C4-2B (cell line): ENCODE data around the gene FAXC.
"Not testable (repeated sequence)": the region's sequence is repeated elsewhere in the genome, so short reads cannot be mapped to it uniquely, and the experiment has no call there.

Experiments
- H3K27ac ChIP-seq: fragments of 450-650 bp; 2 replicates; pipeline ENCODE4 v1.5.1; 2017
- ZFX ChIP-seq: fragments of 450-650 bp; IDR thresholded peaks from 2 replicates; pipeline ENCODE4 v1.6.1; 2017
- TF ChIP-seq, protein P1 (sequence below): fragments of 450-650 bp; conservative IDR thresholded peaks from 2 replicates; pipeline ENCODE4 v1.5.1; 2017; ENCODE audit warnings: mild to moderate bottlenecking

The FAXC gene

DNA sequence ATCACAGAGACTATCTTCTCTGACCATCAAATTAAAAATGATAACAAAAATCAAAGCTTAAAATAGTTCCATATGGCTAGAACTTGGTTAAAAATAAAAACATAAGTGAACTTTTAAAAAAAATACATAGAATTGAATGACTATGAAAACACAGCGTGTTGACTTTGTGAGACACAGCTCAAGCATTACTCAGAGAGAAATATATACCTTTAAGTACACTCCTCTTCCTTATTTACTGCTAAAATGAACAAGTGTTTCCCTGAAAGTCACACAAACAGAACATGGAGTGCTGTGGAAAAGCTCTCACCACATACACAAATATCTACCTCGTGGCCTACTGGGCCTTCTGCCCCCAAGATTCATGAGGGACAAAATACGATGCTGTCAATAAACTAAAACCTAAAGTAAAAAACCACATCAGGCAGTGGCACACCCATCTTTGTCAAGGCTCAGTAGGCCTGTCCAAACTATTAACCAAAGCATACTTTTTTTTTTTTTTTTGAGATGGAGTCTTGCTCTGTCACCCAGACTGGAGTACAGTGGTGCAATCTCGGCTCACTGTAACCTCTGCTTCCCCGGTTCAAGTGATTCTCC lies 7.5 kb downstream of the FAXC start:
- TF ChIP-seq ZFX, result no peak
- TF ChIP-seq, protein P1, sequence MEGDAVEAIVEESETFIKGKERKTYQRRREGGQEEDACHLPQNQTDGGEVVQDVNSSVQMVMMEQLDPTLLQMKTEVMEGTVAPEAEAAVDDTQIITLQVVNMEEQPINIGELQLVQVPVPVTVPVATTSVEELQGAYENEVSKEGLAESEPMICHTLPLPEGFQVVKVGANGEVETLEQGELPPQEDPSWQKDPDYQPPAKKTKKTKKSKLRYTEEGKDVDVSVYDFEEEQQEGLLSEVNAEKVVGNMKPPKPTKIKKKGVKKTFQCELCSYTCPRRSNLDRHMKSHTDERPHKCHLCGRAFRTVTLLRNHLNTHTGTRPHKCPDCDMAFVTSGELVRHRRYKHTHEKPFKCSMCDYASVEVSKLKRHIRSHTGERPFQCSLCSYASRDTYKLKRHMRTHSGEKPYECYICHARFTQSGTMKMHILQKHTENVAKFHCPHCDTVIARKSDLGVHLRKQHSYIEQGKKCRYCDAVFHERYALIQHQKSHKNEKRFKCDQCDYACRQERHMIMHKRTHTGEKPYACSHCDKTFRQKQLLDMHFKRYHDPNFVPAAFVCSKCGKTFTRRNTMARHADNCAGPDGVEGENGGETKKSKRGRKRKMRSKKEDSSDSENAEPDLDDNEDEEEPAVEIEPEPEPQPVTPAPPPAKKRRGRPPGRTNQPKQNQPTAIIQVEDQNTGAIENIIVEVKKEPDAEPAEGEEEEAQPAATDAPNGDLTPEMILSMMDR, result no peak

GRCh38 chr6:99338188-99338587 lies 11.3 kb downstream of the FAXC start:
- no peak overlapping the region for H3K27ac ChIP-seq
- TF ChIP-seq, protein P1, result no peak
- no peak for TF ChIP-seq ZFX

More for the DNA sequence above, 7.5 kb downstream of the FAXC start:
- no peak overlapping the region for H3K27ac ChIP-seq

- H3K27ac ChIP-seq, result not testable (repeated sequence)
Measured at GRCh38 chr6:99335298-99335697, 14.2 kb downstream of the FAXC start.

DNA sequence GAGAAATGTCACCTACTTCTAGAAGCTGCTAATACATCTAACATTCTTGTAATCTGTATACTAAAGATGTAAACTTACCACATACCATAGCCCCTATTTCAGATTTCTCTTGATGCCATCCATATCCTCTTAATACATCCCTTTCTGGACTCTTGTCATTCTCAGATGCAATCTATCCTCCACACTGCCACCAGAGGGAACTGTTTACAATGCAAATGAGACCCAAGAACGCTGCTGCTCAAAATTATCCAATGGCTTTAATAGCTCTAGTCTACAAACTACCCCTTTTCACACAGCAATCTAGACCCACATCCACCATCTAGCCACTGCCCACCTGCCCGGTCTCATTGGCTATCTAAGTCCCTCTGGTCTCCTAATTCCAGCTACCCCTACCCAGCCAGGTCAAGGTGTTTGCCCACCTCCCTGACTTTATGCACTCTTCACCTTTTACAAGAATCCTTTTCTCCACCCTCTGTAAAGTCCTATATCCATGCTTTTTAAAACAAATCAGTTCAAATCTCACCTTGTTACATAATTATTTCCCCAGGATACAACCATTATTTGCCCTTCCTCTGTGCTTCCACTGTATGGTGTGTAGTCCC lies 14.8 kb downstream of the FAXC start:
- TF ChIP-seq, protein P1, result peak; percentile 70
- no peak for TF ChIP-seq ZFX
- no peak overlapping the region for H3K27ac ChIP-seq

GRCh38 chr6:99333068-99333467 lies 16.4 kb downstream of the FAXC start:
- H3K27ac ChIP-seq, result no peak overlapping the region
- TF ChIP-seq ZFX, result no peak
- TF ChIP-seq, protein P1, result no peak

GRCh38 chr6:99331531-99331930 lies 17.9 kb downstream of the FAXC start:
- H3K27ac ChIP-seq, result no peak overlapping the region
- TF ChIP-seq ZFX, result no peak
- TF ChIP-seq, protein P1, result no peak

DNA sequence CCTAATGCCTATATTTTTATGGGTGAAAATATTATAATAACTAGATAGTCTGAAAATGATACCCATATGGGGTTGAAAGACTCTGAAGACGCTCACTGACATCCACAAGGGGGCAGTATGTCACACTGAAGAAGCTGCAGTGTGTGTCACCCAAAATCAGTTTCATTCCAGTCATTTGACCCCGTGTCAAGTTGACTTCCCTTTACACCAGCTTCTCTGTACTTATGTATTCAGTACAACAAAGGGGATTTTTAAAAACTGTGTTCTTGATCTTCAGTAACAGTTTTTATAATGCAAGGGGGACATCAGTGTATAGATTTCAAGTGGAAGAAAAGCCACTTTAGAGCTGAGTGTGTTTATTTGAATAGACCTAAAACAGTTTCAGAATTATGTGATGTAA lies 19.3 kb downstream of the FAXC start:
- no peak overlapping the region for H3K27ac ChIP-seq
- TF ChIP-seq ZFX, result no peak
- TF ChIP-seq, protein P1, result peak; percentile 83

DNA sequence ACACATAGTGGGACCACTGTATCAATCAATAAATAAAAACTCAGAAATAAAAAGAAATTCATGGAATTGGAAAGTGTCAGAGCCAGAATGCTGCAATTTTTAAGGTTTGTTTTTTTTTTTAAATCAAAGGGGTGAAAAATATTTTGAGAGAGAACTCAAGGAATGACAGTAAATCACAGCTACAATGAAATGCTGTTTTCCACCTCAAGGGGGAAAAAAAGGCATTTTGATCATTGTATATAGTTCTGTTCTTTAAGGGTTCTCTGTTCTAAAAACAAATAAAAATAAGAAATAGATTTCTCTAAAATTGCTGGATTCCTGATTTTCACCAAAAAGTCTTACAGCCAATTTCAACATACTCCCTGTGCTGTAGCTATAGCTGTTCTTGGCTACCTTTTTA lies 24.5 kb downstream of the FAXC start:
- TF ChIP-seq, protein P1, result no peak; the same call in 1 of the 2 replicates
- TF ChIP-seq ZFX, result no peak
- no peak overlapping the region for H3K27ac ChIP-seq
